Measurements from ENCODE around the gene BCL2A1. TPM values are rescaled to one million over a fixed set of nuclear protein-coding genes. Genes with fewer than 3 reads are reported as not detected.
"Not testable (repeated sequence)": the region's sequence is repeated elsewhere in the genome, so short reads cannot be mapped to it uniquely, and the experiment has no call there.

The BCL2A1 gene
- polyA plus RNA-seq, 1 donor (not counting 4 experiments of a cell fraction or from before 2014, with no cell fraction given), result 0.10 TPM

DNA sequence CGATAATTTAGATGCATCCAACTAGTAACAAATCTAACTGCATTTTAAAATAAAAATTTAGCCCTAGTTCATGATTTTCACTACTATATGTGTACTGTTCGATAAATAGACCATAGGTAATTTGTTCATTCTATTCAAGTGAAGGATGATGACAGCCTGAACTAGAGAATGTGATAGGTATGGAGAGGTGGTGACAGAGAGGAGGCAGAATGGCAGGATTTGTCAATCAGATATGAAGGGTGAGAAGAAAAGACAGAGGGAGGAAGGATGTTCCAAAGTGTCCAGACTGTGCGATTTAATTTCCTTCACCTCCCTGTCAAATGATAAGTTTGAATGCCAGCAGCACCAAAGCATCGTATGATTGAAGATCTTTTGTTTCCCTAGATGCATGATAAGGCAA, 31.6 kb downstream of the BCL2A1 start:
- H3K27ac ChIP-seq (ENCODE audit: control insufficient read depth, insufficient read depth, low read length), result no peak overlapping the region
- FAIRE-seq (no peak), DNase-seq (ENCODE audit: low read depth, low spot score) (no peak)
- H3K9ac ChIP-seq (ENCODE audit: control insufficient read depth, extremely low read depth, insufficient read depth, low read length), result no peak overlapping the region
- H4K20me1 ChIP-seq (ENCODE audit: control insufficient read depth, extremely low read depth, insufficient read depth, low read length), result no peaks in the 10 kb centered on the region
- H3K27me3 ChIP-seq (ENCODE audit: control insufficient read depth, extremely low read depth, insufficient read depth, low read length), result no peaks in the 10 kb centered on the region
- no peak overlapping the region for H3K4me2 ChIP-seq (ENCODE audit: control insufficient read depth, extremely low read depth, insufficient read depth, low read depth, low read length)
- dilution Hi-C loops (cut with MboI; ENCODE audit: extremely low pct_ligation_motif_present, low sequenced_read_pairs), result no loop called here
- TF ChIP-seq EZH2 (IDR thresholded peaks at IDR 0.05; ENCODE audit: low read length), result no peak
- TF ChIP-seq, protein P1, sequence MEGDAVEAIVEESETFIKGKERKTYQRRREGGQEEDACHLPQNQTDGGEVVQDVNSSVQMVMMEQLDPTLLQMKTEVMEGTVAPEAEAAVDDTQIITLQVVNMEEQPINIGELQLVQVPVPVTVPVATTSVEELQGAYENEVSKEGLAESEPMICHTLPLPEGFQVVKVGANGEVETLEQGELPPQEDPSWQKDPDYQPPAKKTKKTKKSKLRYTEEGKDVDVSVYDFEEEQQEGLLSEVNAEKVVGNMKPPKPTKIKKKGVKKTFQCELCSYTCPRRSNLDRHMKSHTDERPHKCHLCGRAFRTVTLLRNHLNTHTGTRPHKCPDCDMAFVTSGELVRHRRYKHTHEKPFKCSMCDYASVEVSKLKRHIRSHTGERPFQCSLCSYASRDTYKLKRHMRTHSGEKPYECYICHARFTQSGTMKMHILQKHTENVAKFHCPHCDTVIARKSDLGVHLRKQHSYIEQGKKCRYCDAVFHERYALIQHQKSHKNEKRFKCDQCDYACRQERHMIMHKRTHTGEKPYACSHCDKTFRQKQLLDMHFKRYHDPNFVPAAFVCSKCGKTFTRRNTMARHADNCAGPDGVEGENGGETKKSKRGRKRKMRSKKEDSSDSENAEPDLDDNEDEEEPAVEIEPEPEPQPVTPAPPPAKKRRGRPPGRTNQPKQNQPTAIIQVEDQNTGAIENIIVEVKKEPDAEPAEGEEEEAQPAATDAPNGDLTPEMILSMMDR (optimal IDR thresholded peaks at IDR 0.05 in 1 of 3, IDR thresholded peaks at IDR 0.05 in 1 of 3, conservative IDR thresholded peaks at IDR 0.05 in 1 of 3; ENCODE audit: extremely low read depth in 1 of 3, insufficient read depth in 2 of 3, low read length in 3 of 3), result no peak
- no peaks in the 10 kb centered on the region for H3K9me1 ChIP-seq (ENCODE audit: control insufficient read depth, extremely low read depth, insufficient read depth, low read length)
- H3K4me3 ChIP-seq (ENCODE audit: control insufficient read depth in 2 of 3, extremely low read depth in 1 of 3, insufficient read depth in 2 of 3, low read depth in 1 of 3, low read length in 3 of 3), result no peak overlapping the region
- H3K36me3 ChIP-seq (ENCODE audit: control insufficient read depth in 2 of 2, extremely low read depth in 1 of 2, insufficient read depth in 2 of 2, low read length in 2 of 2), result no peaks in the 10 kb centered on the region
- H2AFZ ChIP-seq (ENCODE audit: control insufficient read depth, low read length), result no peak overlapping the region
- H3K4me1 ChIP-seq (ENCODE audit: control insufficient read depth, extremely low read depth, insufficient read depth, low read length), result no peaks in the 10 kb centered on the region
- H3K79me2 ChIP-seq (ENCODE audit: control insufficient read depth, insufficient read depth, low read length), result no peaks in the 10 kb centered on the region
- H3K9me3 ChIP-seq (ENCODE audit: control insufficient read depth, low read depth, low read length), result no peaks in the 10 kb centered on the region

DNA sequence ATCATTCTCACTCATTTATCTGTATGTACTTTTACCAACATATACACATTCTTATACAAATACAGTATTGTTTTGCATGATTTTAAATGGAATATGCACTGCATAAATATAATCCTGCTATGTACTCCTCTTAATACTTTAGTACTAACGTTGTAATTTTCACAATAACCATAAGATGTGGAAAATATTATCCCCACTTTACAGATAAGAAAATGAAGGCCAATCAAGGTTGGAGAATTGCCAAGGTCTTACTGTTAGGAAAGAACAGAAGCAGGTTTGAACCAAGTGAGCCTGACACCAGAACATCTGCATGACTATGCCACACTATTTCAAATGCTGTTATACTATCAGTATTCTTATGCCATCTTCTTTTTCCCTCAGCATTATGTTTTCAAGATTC, 32.9 kb downstream of the BCL2A1 start:
- no peaks in the 10 kb centered on the region for H3K27me3 ChIP-seq (ENCODE audit: control insufficient read depth, extremely low read depth, insufficient read depth, low read length)
- DNase-seq (ENCODE audit: low read depth, low spot score), result no peak
- no peak overlapping the region for H3K9ac ChIP-seq (ENCODE audit: control insufficient read depth, extremely low read depth, insufficient read depth, low read length)
- dilution Hi-C loops (cut with MboI; ENCODE audit: extremely low pct_ligation_motif_present, low sequenced_read_pairs), result no loop called here
- H3K4me3 ChIP-seq (ENCODE audit: control insufficient read depth in 2 of 3, extremely low read depth in 1 of 3, insufficient read depth in 2 of 3, low read depth in 1 of 3, low read length in 3 of 3), result no peak overlapping the region
- H2AFZ ChIP-seq (ENCODE audit: control insufficient read depth, low read length), result no peak overlapping the region
- no peak overlapping the region for H3K4me2 ChIP-seq (ENCODE audit: control insufficient read depth, extremely low read depth, insufficient read depth, low read depth, low read length)
- H3K27ac ChIP-seq (ENCODE audit: control insufficient read depth, insufficient read depth, low read length), result no peak overlapping the region
- H3K9me1 ChIP-seq (ENCODE audit: control insufficient read depth, extremely low read depth, insufficient read depth, low read length), result no peaks in the 10 kb centered on the region
- no peaks in the 10 kb centered on the region for H4K20me1 ChIP-seq (ENCODE audit: control insufficient read depth, extremely low read depth, insufficient read depth, low read length)
- H3K79me2 ChIP-seq (ENCODE audit: control insufficient read depth, insufficient read depth, low read length), result no peaks in the 10 kb centered on the region
- no peaks in the 10 kb centered on the region for H3K4me1 ChIP-seq (ENCODE audit: control insufficient read depth, extremely low read depth, insufficient read depth, low read length)
- H3K9me3 ChIP-seq (ENCODE audit: control insufficient read depth, low read depth, low read length), result no peaks in the 10 kb centered on the region
- no peaks in the 10 kb centered on the region for H3K36me3 ChIP-seq (ENCODE audit: control insufficient read depth in 2 of 2, extremely low read depth in 1 of 2, insufficient read depth in 2 of 2, low read length in 2 of 2)
- FAIRE-seq, result no peak
- TF ChIP-seq, protein P1 (optimal IDR thresholded peaks at IDR 0.05 in 1 of 3, IDR thresholded peaks at IDR 0.05 in 1 of 3, conservative IDR thresholded peaks at IDR 0.05 in 1 of 3; ENCODE audit: extremely low read depth in 1 of 3, insufficient read depth in 2 of 3, low read length in 3 of 3), result no peak
- TF ChIP-seq EZH2 (IDR thresholded peaks at IDR 0.05; ENCODE audit: low read length), result no peak

DNA sequence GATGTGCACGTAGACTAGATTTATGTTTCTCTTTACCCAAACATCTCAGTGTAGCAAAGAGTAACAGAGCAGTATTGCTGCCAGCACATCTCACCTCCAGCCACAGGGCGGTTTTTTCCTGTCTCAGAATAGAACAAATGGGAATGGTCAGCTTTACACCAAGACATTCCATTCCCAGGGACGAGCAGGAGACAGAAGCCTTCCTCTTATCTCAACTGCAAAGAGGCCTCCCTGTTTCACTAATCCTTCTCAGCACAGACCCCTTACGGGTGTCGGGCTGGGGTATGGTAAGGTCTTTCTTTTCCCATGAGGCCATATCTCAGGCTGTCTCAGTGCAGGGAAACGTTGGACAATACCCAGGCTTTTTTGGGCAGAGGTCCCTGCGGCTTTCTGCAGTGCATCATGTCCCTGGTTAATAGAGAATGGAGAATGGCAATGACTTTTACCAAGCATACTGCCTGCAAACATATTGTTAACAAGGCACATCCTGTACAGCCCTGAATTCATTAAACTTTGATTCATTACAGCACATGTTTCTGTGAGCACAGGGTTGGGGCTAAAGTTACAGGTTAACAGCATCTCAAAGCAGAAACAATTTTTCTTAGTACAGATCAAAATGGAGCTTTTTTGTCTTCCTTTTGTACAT, 35.3 kb downstream of the BCL2A1 start:
- FAIRE-seq; H3K27ac ChIP-seq (ENCODE audit: control insufficient read depth, insufficient read depth, low read length); H4K20me1 ChIP-seq (ENCODE audit: control insufficient read depth, extremely low read depth, insufficient read depth, low read length); H3K9me3 ChIP-seq (ENCODE audit: control insufficient read depth, low read depth, low read length); dilution Hi-C loops (cut with MboI; ENCODE audit: extremely low pct_ligation_motif_present, low sequenced_read_pairs); H3K4me2 ChIP-seq (ENCODE audit: control insufficient read depth, extremely low read depth, insufficient read depth, low read depth, low read length); DNase-seq (ENCODE audit: low read depth, low spot score); H3K36me3 ChIP-seq (ENCODE audit: control insufficient read depth in 2 of 2, extremely low read depth in 1 of 2, insufficient read depth in 2 of 2, low read length in 2 of 2); H3K4me1 ChIP-seq (ENCODE audit: control insufficient read depth, extremely low read depth, insufficient read depth, low read length); H3K9me1 ChIP-seq (ENCODE audit: control insufficient read depth, extremely low read depth, insufficient read depth, low read length); H3K9ac ChIP-seq (ENCODE audit: control insufficient read depth, extremely low read depth, insufficient read depth, low read length); H3K27me3 ChIP-seq (ENCODE audit: control insufficient read depth, extremely low read depth, insufficient read depth, low read length); H3K79me2 ChIP-seq (ENCODE audit: control insufficient read depth, insufficient read depth, low read length); H2AFZ ChIP-seq (ENCODE audit: control insufficient read depth, low read length); H3K4me3 ChIP-seq (ENCODE audit: control insufficient read depth in 2 of 3, extremely low read depth in 1 of 3, insufficient read depth in 2 of 3, low read depth in 1 of 3, low read length in 3 of 3): not testable (repeated sequence)
